ENCODE measurements around the gene CKLF. TPM values are rescaled to one million over a fixed set of nuclear protein-coding genes. Genes with fewer than 3 reads are reported as not detected.

Gene CKLF
- total and polyA plus RNA-seq, 2 donors from 2014 or later: 28.7 to 42.4 TPM

DNA sequence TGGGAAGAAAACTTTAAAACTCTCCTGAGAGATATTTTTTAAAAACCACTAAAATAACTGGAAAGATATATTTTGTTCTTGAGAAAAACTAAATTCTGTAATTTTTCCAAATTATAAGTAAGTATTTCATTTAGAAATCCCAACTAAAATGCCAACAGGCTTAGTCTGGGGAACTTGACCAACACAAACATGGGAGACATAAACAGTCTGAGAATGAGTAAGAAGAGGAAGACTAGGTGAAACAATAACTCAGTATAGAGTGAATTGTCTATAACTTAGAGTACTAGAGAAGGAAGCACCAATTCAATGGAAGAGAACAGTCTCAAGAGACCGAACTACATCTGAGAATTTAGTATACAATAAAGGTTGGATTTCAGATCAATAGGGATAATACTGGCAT, 16.8 kb downstream of the CKLF start:
- Histone ChIP-seq H3K27me3 (ENCODE audit: control insufficient read depth, insufficient read depth, low read length) (no peaks in the 10 kb centered on the region), H3K9ac (ENCODE audit: low read length in 3 of 3) (no peak overlapping the region), H3K4me1 (ENCODE audit: control insufficient read depth in 2 of 3, insufficient read depth in 2 of 3, low read depth in 1 of 3, low read length in 3 of 3) (no peaks in the 10 kb centered on the region), H3K36me3 (ENCODE audit: control insufficient read depth in 2 of 3, insufficient read depth in 3 of 3, low read length in 3 of 3) (peaks cover 0 to 3% (median 0%) of the 10 kb centered on the region in 3 donors), H3K4me3 (ENCODE audit: low read length in 3 of 3) (no peak overlapping the region), H3K27ac (ENCODE audit: low read depth in 2 of 2, low read length in 2 of 2) (no peak overlapping the region), H3K9me3 (ENCODE audit: control insufficient read depth in 2 of 3, insufficient read depth in 1 of 3, low read length in 3 of 3) (no peaks in the 10 kb centered on the region)
- intact Hi-C loops (cut with DNase I): no loop called here
- FAIRE-seq: peak; percentile 66
- TF ChIP-seq, protein P1, sequence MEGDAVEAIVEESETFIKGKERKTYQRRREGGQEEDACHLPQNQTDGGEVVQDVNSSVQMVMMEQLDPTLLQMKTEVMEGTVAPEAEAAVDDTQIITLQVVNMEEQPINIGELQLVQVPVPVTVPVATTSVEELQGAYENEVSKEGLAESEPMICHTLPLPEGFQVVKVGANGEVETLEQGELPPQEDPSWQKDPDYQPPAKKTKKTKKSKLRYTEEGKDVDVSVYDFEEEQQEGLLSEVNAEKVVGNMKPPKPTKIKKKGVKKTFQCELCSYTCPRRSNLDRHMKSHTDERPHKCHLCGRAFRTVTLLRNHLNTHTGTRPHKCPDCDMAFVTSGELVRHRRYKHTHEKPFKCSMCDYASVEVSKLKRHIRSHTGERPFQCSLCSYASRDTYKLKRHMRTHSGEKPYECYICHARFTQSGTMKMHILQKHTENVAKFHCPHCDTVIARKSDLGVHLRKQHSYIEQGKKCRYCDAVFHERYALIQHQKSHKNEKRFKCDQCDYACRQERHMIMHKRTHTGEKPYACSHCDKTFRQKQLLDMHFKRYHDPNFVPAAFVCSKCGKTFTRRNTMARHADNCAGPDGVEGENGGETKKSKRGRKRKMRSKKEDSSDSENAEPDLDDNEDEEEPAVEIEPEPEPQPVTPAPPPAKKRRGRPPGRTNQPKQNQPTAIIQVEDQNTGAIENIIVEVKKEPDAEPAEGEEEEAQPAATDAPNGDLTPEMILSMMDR (IDR thresholded peaks at IDR 0.05; ENCODE audit: borderline replicate concordance, extremely low read depth, insufficient read depth): no peak
- no peak for DNase-seq

DNA sequence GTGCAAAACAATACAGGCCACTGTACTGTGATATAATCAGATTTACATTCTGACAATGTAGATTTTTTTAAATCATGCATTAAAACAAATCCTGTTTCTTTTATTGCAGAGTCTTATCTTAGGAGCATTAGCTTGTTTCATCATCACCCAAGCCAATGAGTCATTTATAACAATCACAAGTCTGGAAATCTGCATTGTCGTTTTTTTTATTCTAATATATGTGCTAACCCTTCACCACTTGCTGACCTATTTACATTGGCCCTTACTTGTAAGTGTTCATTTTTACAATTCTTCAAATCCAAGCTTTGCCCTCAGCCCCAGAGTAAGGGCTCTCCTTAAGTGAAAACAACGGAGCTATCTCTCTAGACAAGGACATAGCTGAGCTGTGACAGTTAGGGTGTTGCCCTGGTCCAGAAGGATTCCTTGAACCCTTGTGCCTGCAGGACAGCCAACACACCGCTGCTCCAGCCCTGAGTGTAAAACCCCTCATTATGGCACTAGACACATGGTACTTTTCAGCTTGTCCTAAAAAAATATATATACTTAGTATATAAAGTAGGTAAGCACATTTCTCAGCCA, 17.5 kb downstream of the CKLF start:
- Histone ChIP-seq H3K4me1 (ENCODE audit: control insufficient read depth in 2 of 3, insufficient read depth in 2 of 3, low read depth in 1 of 3, low read length in 3 of 3) (no peaks in the 10 kb centered on the region), H3K9me3 (ENCODE audit: control insufficient read depth in 2 of 3, insufficient read depth in 1 of 3, low read length in 3 of 3) (no peaks in the 10 kb centered on the region), H3K36me3 (ENCODE audit: control insufficient read depth in 2 of 3, insufficient read depth in 3 of 3, low read length in 3 of 3) (peaks cover 0 to under 1% (median 0%) of the 10 kb centered on the region in 3 donors), H3K9ac (ENCODE audit: low read length in 3 of 3) (no peak overlapping the region), H3K27ac (ENCODE audit: low read depth in 2 of 2, low read length in 2 of 2) (no peak overlapping the region), H3K27me3 (ENCODE audit: control insufficient read depth, insufficient read depth, low read length) (no peaks in the 10 kb centered on the region), H3K4me3 (ENCODE audit: low read length in 3 of 3) (no peak overlapping the region)
- no peak for DNase-seq
- intact Hi-C loops (cut with DNase I): no loop called here
- no peak for FAIRE-seq
- TF ChIP-seq, protein P1 (IDR thresholded peaks at IDR 0.05; ENCODE audit: borderline replicate concordance, extremely low read depth, insufficient read depth): no peak

DNA sequence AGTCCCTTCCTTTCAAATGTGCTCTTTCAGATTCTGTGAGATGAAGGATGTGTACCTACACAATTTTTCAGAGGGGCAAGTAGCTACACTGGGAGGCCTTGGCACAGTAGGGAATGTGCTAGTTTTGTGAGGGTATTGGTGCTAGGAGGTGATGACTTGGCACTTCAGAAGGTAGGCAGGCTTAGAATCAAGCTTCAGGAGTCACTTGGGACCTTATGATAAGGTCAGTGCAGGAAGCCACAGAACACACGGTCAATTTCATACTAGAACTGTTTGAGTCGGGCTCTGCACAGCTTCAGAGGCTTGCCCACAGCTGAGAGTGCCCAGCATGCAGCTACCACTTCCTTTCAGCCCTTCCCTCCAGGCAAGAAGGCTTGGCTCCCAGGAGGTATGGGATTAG, 20.0 kb downstream of the CKLF start:
- H3K27me3 ChIP-seq (ENCODE audit: control insufficient read depth, insufficient read depth, low read length): no peaks in the 10 kb centered on the region
- no peak overlapping the region for H3K27ac ChIP-seq (ENCODE audit: low read depth in 2 of 2, low read length in 2 of 2)
- no peak overlapping the region for H3K4me3 ChIP-seq (ENCODE audit: low read length in 3 of 3)
- no peaks in the 10 kb centered on the region for H3K36me3 ChIP-seq (ENCODE audit: control insufficient read depth in 2 of 3, insufficient read depth in 3 of 3, low read length in 3 of 3)
- intact Hi-C loops (cut with DNase I): no loop called here
- no peak for DNase-seq
- TF ChIP-seq, protein P1 (IDR thresholded peaks at IDR 0.05; ENCODE audit: borderline replicate concordance, extremely low read depth, insufficient read depth): no peak
- FAIRE-seq: no peak
- no peak overlapping the region for H3K9ac ChIP-seq (ENCODE audit: low read length in 3 of 3)
- H3K4me1 ChIP-seq (ENCODE audit: control insufficient read depth in 2 of 3, insufficient read depth in 2 of 3, low read depth in 1 of 3, low read length in 3 of 3): no peaks in the 10 kb centered on the region
- no peaks in the 10 kb centered on the region for H3K9me3 ChIP-seq (ENCODE audit: control insufficient read depth in 2 of 3, insufficient read depth in 1 of 3, low read length in 3 of 3)

DNA sequence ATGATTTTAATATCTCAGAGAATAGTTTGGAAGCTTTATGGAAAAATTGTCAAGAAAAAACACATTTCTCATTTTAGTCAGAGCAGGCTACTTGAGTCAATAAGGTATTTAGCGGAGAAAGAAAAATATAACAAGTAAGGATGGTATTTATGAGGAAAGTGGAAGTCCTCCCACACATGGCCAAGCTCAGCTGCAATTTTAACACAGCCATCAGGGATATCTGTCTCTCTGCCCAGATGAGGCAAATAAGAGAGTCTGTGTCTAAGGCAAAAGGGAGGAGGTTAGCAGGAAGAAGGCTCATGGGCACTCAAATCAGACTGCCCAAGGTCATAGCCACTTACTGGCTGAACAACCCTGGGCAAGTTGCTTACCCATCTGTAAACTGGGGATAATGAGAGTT, 21.7 kb downstream of the CKLF start:
- no peaks in the 10 kb centered on the region for H3K36me3 ChIP-seq (ENCODE audit: control insufficient read depth in 2 of 3, insufficient read depth in 3 of 3, low read length in 3 of 3)
- DNase-seq: no peak
- intact Hi-C loops (cut with DNase I): no loop called here
- TF ChIP-seq, protein P1 (IDR thresholded peaks at IDR 0.05; ENCODE audit: borderline replicate concordance, extremely low read depth, insufficient read depth): no peak
- no peak overlapping the region for H3K9ac ChIP-seq (ENCODE audit: low read length in 3 of 3)
- no peaks in the 10 kb centered on the region for H3K4me1 ChIP-seq (ENCODE audit: control insufficient read depth in 2 of 3, insufficient read depth in 2 of 3, low read depth in 1 of 3, low read length in 3 of 3)
- H3K9me3 ChIP-seq (ENCODE audit: control insufficient read depth in 2 of 3, insufficient read depth in 1 of 3, low read length in 3 of 3): no peaks in the 10 kb centered on the region
- no peak overlapping the region for H3K4me3 ChIP-seq (ENCODE audit: low read length in 3 of 3)
- FAIRE-seq: no peak
- H3K27ac ChIP-seq (ENCODE audit: low read depth in 2 of 2, low read length in 2 of 2): no peak overlapping the region
- peaks cover 2% of the 10 kb centered on the region for H3K27me3 ChIP-seq (ENCODE audit: control insufficient read depth, insufficient read depth, low read length)
